ENCODE data around the gene CCSAP. TPM values are rescaled to one million over a fixed set of nuclear protein-coding genes. Genes with fewer than 3 reads are reported as not detected.

Gene CCSAP
- total and polyA plus RNA-seq, 2 donors (not counting 1 experiment from before 2014, with no cell fraction given), result 4.4 to 6.9 TPM

- Histone ChIP-seq H3K36me3 (ENCODE audit: control insufficient read depth, insufficient read depth, low read length) (no peaks in the 10 kb centered on the region), H3K27me3 (ENCODE audit: control insufficient read depth, insufficient read depth, low read length) (peaks cover 6% of the 10 kb centered on the region), H3K9ac (ENCODE audit: insufficient read depth, low read length) (no peak overlapping the region), H3K4me2 (ENCODE audit: extremely low read depth, insufficient read depth, low read length) (no peak overlapping the region), H4K20me1 (ENCODE audit: control insufficient read depth, extremely low read depth, insufficient read depth, low read length) (no peaks in the 10 kb centered on the region), H3K79me2 (ENCODE audit: control insufficient read depth, insufficient read depth, low read length) (no peaks in the 10 kb centered on the region), H3K4me1 (ENCODE audit: control insufficient read depth, extremely low read depth, insufficient read depth, low read length) (no peaks in the 10 kb centered on the region), H3K4me3 (replicated peaks in 1 of 4; ENCODE audit: control extremely low read depth in 1 of 4, insufficient read depth in 1 of 4, low read depth in 3 of 4, low read length in 4 of 4) (no peak overlapping the region), H2AFZ (ENCODE audit: low read length) (no peak overlapping the region), H3K27ac (ENCODE audit: insufficient read depth, low read length) (no peak overlapping the region), H3K9me3 (ENCODE audit: control insufficient read depth, insufficient read depth, low read depth, low read length) (no peaks in the 10 kb centered on the region)
- DNase-seq (ENCODE audit: low read depth in 2 of 2), result no peak
- TF ChIP-seq CTCF (conservative IDR thresholded peaks at IDR 0.05 in 1 of 2, IDR thresholded peaks at IDR 0.05 in 1 of 2; ENCODE audit: low read depth in 1 of 2, low read length in 2 of 2) (no peak), EZH2 (IDR thresholded peaks at IDR 0.05; ENCODE audit: low read length, missing control alignments) (no peak)
Measured at GRCh38 chr1:229355661-229356060, 12.8 kb upstream of the CCSAP start.

DNA sequence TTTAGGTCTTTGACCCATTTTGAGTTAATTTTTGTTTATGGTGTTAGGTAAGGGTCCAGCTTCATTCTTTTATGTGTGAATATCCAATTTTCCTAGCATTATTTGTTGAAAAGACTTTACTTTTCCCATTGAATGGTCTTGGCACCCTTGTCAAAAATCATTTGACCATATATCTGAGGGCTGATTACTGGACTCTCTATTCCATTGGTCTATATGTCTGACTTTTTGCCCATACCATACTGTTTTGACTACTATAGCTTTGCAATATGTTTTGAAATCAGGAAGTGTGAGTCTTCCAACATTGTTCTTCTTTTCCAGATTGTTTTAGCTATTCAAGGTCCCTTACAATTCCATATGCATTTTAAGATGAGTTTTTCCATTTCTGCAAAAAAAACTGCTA lies 11.4 kb upstream of the CCSAP start:
- Histone ChIP-seq H3K4me3 (replicated peaks in 1 of 4; ENCODE audit: control extremely low read depth in 1 of 4, insufficient read depth in 1 of 4, low read depth in 3 of 4, low read length in 4 of 4) (no peak overlapping the region), H2AFZ (ENCODE audit: low read length) (no peak overlapping the region), H3K27me3 (ENCODE audit: control insufficient read depth, insufficient read depth, low read length) (peaks cover 6% of the 10 kb centered on the region), H4K20me1 (ENCODE audit: control insufficient read depth, extremely low read depth, insufficient read depth, low read length) (no peaks in the 10 kb centered on the region), H3K9me3 (ENCODE audit: control insufficient read depth, insufficient read depth, low read depth, low read length) (no peaks in the 10 kb centered on the region), H3K36me3 (ENCODE audit: control insufficient read depth, insufficient read depth, low read length) (no peaks in the 10 kb centered on the region), H3K9ac (ENCODE audit: insufficient read depth, low read length) (no peak overlapping the region), H3K79me2 (ENCODE audit: control insufficient read depth, insufficient read depth, low read length) (no peaks in the 10 kb centered on the region), H3K4me2 (ENCODE audit: extremely low read depth, insufficient read depth, low read length) (no peak overlapping the region), H3K27ac (ENCODE audit: insufficient read depth, low read length) (no peak overlapping the region), H3K4me1 (ENCODE audit: control insufficient read depth, extremely low read depth, insufficient read depth, low read length) (no peaks in the 10 kb centered on the region)
- DNase-seq (ENCODE audit: low read depth in 2 of 2), result no peak
- TF ChIP-seq CTCF (conservative IDR thresholded peaks at IDR 0.05 in 1 of 2, IDR thresholded peaks at IDR 0.05 in 1 of 2; ENCODE audit: low read depth in 1 of 2, low read length in 2 of 2), result no peak
- TF ChIP-seq EZH2 (IDR thresholded peaks at IDR 0.05; ENCODE audit: low read length, missing control alignments), result no peak

GRCh38 chr1:229352975-229353374 lies 10.1 kb upstream of the CCSAP start:
- Histone ChIP-seq H3K4me2 (ENCODE audit: extremely low read depth, insufficient read depth, low read length) (no peak overlapping the region), H3K36me3 (ENCODE audit: control insufficient read depth, insufficient read depth, low read length) (no peaks in the 10 kb centered on the region), H3K79me2 (ENCODE audit: control insufficient read depth, insufficient read depth, low read length) (no peaks in the 10 kb centered on the region), H3K4me3 (replicated peaks in 1 of 4; ENCODE audit: control extremely low read depth in 1 of 4, insufficient read depth in 1 of 4, low read depth in 3 of 4, low read length in 4 of 4) (no peak overlapping the region), H3K9me3 (ENCODE audit: control insufficient read depth, insufficient read depth, low read depth, low read length) (no peaks in the 10 kb centered on the region), H2AFZ (ENCODE audit: low read length) (no peak overlapping the region), H3K27ac (ENCODE audit: insufficient read depth, low read length) (no peak overlapping the region), H4K20me1 (ENCODE audit: control insufficient read depth, extremely low read depth, insufficient read depth, low read length) (no peaks in the 10 kb centered on the region), H3K27me3 (ENCODE audit: control insufficient read depth, insufficient read depth, low read length) (peaks cover 6% of the 10 kb centered on the region), H3K9ac (ENCODE audit: insufficient read depth, low read length) (no peak overlapping the region), H3K4me1 (ENCODE audit: control insufficient read depth, extremely low read depth, insufficient read depth, low read length) (no peaks in the 10 kb centered on the region)
- no peak for TF ChIP-seq CTCF (conservative IDR thresholded peaks at IDR 0.05 in 1 of 2, IDR thresholded peaks at IDR 0.05 in 1 of 2; ENCODE audit: low read depth in 1 of 2, low read length in 2 of 2)
- TF ChIP-seq EZH2 (IDR thresholded peaks at IDR 0.05; ENCODE audit: low read length, missing control alignments), result no peak
- no peak for DNase-seq (ENCODE audit: low read depth in 2 of 2)

All from fibroblast of lung (primary cell).